NOMO-1 (cell line): ENCODE results near the gene TSR1.

ENCODE experiments used
- DNase-seq, 2 experiments: peaks; one replicate each; lab custom pipeline; 2025; ENCODE audit not compliant: unreplicated experiment in 2 of 2; lab: John Stamatoyannopoulos, UW

The TSR1 gene

DNA sequence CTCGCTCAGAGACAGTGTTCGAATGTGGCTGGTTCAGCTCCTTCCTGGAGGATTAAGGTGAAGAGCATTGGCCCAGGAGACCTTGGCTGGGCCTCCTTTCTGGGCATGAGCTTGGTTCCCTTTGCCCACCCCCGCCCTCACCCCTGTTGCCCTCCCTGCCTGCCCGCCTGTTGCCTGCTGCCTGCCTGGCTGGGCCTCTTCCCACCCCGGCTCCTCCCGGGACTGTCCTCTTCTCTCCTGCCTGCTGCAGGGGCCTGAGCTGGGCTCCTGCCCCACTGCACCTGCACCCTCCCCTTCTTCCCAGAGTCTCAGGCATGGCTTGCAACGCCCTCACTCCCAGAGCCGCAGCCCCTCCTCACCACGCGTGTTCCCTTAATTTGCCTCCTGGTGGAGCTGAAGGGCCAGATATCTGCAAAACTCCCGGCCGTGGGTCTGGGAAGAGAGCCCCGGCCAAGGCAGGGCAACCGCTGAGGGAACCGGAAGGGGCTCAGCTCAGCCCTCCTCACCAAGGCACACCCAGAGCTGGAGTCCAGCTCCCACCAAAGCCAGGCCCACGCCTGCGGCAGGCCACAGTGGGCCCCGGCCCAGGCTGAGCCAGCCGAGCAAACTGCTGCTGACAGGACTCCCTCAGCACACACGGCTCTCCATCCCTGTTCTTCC is 33.4 kb upstream of the TSR1 start:
- no peak for DNase-seq

- no peak for DNase-seq
Measured at GRCh38 chr17:2369039-2369438, 32.8 kb upstream of the TSR1 start.

DNA sequence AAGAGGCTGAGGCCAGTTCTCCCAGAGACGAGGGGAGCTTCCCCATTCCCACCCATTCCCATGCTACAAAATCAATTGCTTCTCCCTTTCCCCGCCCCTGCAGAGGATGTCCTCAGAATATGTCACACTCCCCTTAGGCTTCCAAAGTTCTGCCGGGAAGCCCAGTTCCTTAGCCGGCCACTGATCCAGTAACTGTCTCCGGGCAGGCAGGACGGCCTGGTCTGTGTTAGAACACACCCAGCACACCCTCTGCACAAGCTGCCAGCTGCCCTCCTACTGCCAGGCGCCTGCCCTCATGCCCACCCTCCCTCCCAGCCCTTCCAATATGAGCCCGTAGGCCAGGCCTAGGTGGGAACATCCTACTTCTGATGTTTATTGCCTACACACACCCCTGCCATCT is 32.1 kb upstream of the TSR1 start:
- DNase-seq, result no peak

DNA sequence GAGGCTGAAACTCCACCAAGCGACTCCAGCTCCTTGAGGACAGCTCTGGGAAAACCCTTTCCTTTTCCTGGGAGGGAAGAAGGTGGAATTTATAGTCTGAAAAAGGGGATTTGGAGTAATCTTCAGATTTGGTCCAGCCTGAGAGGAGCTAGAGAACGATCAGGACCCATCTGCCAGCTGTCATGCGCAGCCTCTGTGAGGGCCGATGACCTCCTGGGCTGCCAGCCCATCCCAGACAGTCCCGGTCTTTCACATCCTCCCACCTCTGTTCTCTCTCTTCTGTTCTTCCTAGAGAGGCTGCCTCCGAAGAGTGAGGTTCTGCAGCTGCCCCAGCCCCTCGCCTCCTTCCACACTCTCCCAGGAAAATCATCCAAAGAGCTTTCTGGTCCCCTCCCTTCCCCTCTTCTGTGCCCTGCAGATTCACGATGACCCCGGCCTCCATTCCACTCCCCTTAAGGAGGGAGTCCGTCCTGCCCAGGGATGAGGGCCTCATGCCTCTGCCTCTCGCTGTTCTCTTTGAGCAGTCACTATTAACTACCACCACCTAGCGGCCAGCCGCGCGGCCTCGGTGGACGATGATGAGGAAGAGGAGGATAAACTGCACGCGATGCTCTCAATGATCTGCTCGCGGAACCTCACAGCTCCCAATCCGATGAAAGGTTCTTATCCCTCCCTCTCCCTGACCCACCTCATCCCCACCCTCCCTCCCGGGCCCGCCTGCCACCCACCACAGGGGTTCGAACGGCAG is 30.7 kb upstream of the TSR1 start:
- no peak for DNase-seq

DNA sequence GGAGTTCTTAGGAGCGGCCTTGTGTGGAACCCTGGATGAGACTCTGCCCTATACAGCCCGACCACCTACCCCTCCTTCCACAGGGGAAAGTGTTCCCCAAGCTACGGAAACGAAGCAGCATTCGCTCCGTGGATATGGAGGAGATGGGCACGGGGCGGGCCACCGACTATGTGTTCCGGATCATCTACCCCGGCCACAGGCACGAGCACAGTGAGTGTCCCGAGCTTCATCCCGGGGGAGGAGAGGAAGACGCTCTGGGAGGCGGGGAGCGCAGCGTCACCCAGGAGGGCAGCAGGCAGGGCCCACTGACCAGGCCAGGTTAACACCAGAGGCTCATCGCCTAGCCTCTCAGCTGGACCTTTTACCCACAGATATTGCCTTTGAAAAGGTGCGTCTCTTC is 28.9 kb upstream of the TSR1 start:
- no peak for DNase-seq

DNA sequence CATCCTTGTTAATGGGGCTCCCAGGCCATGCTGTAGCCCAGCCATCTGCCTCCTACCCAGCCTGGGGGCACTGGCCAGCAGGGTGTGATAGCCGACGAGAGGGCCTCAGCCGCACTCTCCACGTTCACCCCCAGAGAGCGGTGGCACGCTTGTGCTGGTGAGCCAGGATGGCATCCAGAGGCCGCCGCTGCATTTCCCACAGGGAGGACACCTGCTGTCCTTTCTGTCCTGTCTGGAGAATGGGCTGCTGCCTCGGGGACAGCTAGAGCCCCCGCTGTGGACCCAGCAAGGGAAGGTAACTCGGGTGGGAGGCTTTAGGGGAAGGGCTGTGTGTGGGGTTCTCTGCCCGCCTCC is 28.5 kb upstream of the TSR1 start:
- no peak for DNase-seq

GRCh38 chr17:2363851-2364762 is 27.9 kb upstream of the TSR1 start:
- no peak for DNase-seq

- DNase-seq, result no peak
Measured at GRCh38 chr17:2363318-2363717, 27.1 kb upstream of the TSR1 start.

GRCh38 chr17:2362881-2363280 is 26.6 kb upstream of the TSR1 start:
- no peak for DNase-seq

GRCh38 chr17:2362416-2362815 is 26.2 kb upstream of the TSR1 start:
- DNase-seq, result no peak

DNA sequence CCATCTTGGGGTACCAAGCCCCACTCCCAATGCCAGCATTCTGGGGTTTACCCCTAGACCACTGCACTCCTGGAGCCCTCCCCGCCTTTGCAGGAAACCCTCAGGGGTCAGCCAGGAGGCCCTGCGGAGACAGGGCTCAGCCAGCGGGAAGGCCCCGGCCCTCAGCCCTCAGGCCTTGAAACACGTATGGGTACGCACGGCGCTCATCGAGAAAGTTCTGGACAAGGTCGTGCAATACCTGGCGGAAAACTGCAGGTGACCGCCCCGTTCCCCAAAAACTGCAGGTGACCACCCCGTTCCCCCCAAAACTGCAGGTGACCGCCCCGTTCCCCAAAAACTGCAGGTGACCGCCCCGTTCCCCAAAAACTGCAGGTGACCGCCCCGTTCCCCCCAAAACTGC is 25.8 kb upstream of the TSR1 start:
- no peak for DNase-seq

- DNase-seq, result no peak
Measured at GRCh38 chr17:2361010-2361760, 24.9 kb upstream of the TSR1 start.

- DNase-seq, result no peak
Measured at GRCh38 chr17:2357931-2358434, 21.7 kb upstream of the TSR1 start.

GRCh38 chr17:2357237-2357636 is 21.0 kb upstream of the TSR1 start:
- no peak for DNase-seq

GRCh38 chr17:2354311-2354710 is 18.1 kb upstream of the TSR1 start:
- no peak for DNase-seq

DNA sequence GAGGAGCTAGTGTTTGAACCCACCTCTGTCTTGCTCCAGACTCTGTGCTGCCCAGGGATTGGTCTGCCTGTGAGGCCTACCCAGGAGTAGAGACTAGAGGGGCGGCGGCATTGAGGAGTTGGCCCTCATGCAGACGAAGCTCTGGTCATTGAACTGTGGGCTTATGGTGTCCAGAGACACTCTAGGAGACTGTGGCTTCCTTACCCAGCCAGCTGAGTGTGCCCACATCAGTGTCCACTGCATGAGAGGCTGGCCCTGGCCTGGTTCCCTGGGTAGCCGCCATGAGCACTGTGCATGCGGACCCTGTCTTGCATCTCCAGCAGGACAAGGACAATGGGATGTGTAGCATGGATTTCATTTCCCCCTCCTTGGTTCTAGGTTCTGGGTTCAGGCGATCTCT is 15.0 kb upstream of the TSR1 start:
- no peak for DNase-seq

- DNase-seq, result no peak
Measured at GRCh38 chr17:2347805-2348685, 11.8 kb upstream of the TSR1 start.

- no peak for DNase-seq
Measured at GRCh38 chr17:2346475-2346874, 10.2 kb upstream of the TSR1 start.

DNA sequence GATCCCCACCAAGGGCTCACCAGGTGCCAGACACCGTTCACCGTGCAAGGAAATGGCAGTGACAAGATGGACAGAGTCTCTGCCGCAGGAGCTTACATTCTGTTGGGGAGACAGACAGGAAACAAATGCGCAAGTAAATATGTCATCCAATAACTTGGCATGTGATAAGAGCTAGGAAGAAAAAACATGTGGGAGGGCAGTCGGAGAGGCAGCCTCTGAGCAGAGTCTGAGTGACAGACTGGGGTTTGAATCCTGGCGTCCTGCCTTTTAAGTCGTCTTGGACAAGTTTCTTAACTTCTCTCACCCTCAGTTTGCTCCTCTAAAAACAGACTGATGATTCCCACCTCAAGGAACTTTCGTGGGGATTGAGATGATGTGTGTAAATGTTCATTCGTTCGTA is 8.3 kb upstream of the TSR1 start:
- DNase-seq, result no peak

DNA sequence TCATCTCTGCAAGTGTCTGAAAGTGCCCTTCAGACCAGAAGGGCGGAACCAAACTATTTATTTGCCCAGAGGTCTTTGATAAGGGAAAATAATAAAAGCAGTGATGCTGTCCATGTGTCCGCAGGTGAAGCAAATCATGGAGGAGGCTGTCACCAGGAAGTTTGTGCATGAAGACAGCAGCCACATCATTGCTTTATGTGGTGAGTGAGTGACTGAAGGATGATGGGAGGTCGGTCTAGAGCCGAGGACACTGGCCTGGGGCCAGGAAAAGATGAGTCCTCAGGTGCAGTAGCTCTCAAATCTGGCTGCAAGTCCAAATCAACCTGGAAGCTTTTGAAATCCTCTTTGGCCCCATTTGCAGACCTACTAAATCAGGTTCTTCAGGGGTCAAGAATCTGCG is 7.2 kb upstream of the TSR1 start:
- no peak for DNase-seq
